Colonic mucosa (tissue), 4 donors: ENCODE results near the gene BICD1. TPM values are rescaled to one million over a fixed set of nuclear protein-coding genes. Genes with fewer than 3 reads are reported as not detected.

ENCODE experiments used
- DNase-seq: peaks from one replicate; pipeline ENCODE4 v3.0.0-alpha.2; 2020
- H3K27ac ChIP-seq: fragments of 200-600 bp; one replicate; pipeline ENCODE4 v1.8.0; 2021
- H3K27me3 ChIP-seq: fragments of 200-600 bp; one replicate; pipeline ENCODE4 v1.8.0; 2021
- H3K36me3 ChIP-seq: fragments of 200-600 bp; one replicate; pipeline ENCODE4 v1.8.0; 2021
- H3K4me1 ChIP-seq: fragments of 200-600 bp; one replicate; pipeline ENCODE4 v1.8.0; 2021; ENCODE audit warnings: mild to moderate bottlenecking
- H3K4me3 ChIP-seq: fragments of 200-600 bp; one replicate; pipeline ENCODE4 v1.8.0; 2021
- H3K9ac ChIP-seq, 2 donors: one replicate each; pipeline ENCODE4 v1.7.0; 2013; ENCODE audit warnings: control low read depth in 2 of 2, low read depth in 2 of 2, low read length in 2 of 2
- H3K9me3 ChIP-seq: fragments of 200-600 bp; one replicate; pipeline ENCODE4 v1.8.0; 2021
- intact Hi-C: fragments of 100-400 bp; cut with DNase I; formaldehyde crosslinking; loops from one replicate; pipeline ENCODE4 v1.14.1; 2022
- total RNA-seq, 2 donors: library from RNA; stranded (reverse); fragmentation: NEBNext Ultra II Directional in 1 of 2; extraction: Animal tissue kit (Norgen Biotek cat#: 25700) in 1 of 2; gene quantifications; one replicate each; pipeline ENCODE4 v1.2.1, GENCODE V29; 2021
- TF ChIP-seq, protein P1 (sequence below): fragments of 200-600 bp; IDR thresholded peaks from one replicate; pipeline ENCODE4 v1.8.0; 2022; ENCODE audit warnings: antibody characterized with exemption, mild to moderate bottlenecking
- donor health status: healthy.
- donor health status: DM: no; HTN: no; CAD: no.
- donor health status: DM: no; HTN: no; CAD: no.

BICD1 gene
- total RNA-seq, 2 donors from 2014 or later, result 4.2 to 5.8 TPM

DNA sequence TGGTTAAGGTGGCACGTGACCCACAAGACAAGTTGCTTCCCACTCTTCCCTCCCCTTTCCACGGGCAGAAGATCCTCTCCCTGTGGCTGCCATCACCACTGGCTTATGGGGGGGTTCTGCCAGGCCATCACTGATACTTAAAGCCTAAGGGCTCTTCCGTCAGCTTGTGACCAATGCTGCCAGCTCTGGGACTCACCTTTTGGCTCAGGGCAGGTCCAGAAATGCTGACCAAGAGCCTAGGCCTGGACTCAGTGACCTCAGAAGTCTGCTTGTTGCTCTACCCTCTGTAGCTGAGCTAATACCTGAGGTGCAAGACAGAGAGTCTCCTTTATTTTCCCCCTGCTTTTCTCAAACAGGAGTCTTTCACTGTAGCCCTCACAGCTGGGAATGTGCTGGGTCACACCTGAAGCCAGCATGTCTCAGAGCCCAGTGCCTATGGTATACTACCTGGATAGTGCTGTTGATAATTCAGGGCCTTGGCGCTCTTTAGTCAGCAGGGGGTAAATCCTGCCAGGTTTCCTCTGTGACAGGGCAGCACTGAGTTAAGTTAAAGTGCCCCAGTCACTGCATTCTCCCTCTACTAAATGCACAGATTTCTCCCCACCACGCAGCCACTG lies 312.4 kb downstream of the BICD1 start:
- Histone ChIP-seq H3K4me3 (no peak overlapping the region), H3K4me1 (no peaks in the 10 kb centered on the region), H3K9ac (no peak overlapping the region), H3K36me3 (no peaks in the 10 kb centered on the region), H3K9me3 (no peaks in the 10 kb centered on the region), H3K27ac (no peak overlapping the region), H3K27me3 (no peaks in the 10 kb centered on the region)
- no peak for DNase-seq
- TF ChIP-seq, protein P1, sequence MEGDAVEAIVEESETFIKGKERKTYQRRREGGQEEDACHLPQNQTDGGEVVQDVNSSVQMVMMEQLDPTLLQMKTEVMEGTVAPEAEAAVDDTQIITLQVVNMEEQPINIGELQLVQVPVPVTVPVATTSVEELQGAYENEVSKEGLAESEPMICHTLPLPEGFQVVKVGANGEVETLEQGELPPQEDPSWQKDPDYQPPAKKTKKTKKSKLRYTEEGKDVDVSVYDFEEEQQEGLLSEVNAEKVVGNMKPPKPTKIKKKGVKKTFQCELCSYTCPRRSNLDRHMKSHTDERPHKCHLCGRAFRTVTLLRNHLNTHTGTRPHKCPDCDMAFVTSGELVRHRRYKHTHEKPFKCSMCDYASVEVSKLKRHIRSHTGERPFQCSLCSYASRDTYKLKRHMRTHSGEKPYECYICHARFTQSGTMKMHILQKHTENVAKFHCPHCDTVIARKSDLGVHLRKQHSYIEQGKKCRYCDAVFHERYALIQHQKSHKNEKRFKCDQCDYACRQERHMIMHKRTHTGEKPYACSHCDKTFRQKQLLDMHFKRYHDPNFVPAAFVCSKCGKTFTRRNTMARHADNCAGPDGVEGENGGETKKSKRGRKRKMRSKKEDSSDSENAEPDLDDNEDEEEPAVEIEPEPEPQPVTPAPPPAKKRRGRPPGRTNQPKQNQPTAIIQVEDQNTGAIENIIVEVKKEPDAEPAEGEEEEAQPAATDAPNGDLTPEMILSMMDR, result no peak
- intact Hi-C loops, result no loop called here

DNA sequence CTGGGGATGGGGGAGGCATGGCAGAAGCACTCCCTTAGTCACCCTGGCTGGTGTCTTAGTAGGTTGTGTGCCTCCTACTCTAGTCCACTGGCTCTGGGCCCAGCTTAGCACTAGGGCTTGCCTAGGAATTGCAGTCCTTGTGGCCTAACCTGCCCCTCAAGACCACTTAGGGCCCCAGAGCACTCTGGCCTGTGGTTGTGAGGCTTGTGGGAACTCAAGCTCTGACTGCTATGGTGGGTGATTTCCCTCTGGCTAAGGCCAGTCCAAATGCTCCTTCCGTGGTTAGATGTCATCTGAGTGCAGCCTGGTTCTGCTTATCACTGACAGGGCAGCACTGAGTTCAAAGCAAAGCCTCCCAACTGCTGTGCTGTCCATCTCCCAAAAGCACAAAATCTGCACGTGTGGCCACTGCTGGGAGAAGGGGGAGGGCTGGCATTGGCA lies 312.9 kb downstream of the BICD1 start:
- Histone ChIP-seq H3K4me3 (no peak overlapping the region), H3K27ac (no peak overlapping the region), H3K9me3 (no peaks in the 10 kb centered on the region), H3K9ac (no peak overlapping the region), H3K27me3 (no peaks in the 10 kb centered on the region), H3K4me1 (no peaks in the 10 kb centered on the region), H3K36me3 (no peaks in the 10 kb centered on the region)
- intact Hi-C loops, result no loop called here
- TF ChIP-seq, protein P1, result no peak
- no peak for DNase-seq

DNA sequence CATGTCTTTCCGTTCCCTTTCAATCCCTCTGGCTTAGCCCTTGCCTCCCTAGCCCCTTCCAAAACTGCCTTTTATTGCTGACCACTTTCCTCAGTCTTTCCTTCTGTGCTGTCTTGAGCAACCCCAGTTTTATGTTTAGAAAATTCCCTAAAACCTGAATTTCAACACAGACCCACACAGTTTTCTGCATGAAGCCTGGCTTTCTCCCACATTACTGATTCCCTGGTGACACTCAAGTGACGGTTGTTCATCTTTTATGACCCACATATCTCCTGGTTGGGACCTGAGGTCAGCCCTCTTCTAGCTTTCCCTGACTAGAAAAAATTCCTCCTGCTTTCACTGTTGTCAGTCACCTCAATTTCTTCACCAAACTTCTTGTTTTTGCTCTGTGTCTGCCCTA lies 313.7 kb downstream of the BICD1 start:
- Histone ChIP-seq H3K4me3 (no peak overlapping the region), H3K9ac (no peak overlapping the region), H3K36me3 (no peaks in the 10 kb centered on the region), H3K27me3 (no peaks in the 10 kb centered on the region), H3K27ac (no peak overlapping the region), H3K9me3 (no peaks in the 10 kb centered on the region), H3K4me1 (no peaks in the 10 kb centered on the region)
- TF ChIP-seq, protein P1, result no peak
- intact Hi-C loops, result no loop called here
- no peak for DNase-seq

DNA sequence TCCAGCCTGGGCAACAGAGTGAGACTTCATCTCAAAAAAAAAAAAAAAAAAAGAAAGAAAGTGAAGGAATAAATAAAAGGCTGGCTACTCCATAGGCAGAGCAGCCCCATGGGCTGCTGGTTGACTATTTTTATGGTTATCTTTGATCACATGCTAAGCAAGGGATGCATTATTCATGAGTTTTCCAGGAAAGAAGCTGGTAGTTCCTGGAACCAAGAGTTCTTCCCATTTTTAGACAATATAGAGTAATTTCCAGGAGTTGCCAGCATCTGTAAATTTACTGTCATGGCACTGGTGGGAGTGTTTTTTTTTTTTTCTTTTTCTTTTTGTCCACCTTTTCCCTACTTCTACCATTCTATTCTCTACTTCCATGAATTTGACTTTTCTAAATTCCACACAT lies 316.9 kb downstream of the BICD1 start:
- TF ChIP-seq, protein P1, result no peak
- no peaks in the 10 kb centered on the region for H3K4me1 ChIP-seq
- intact Hi-C loops, result no loop called here
- no peaks in the 10 kb centered on the region for H3K36me3 ChIP-seq
- H3K27me3 ChIP-seq, result no peaks in the 10 kb centered on the region
- H3K4me3 ChIP-seq, result no peak overlapping the region
- H3K9ac ChIP-seq, result no peak overlapping the region
- H3K9me3 ChIP-seq, result no peaks in the 10 kb centered on the region
- DNase-seq, result no peak
- H3K27ac ChIP-seq, result no peak overlapping the region

DNA sequence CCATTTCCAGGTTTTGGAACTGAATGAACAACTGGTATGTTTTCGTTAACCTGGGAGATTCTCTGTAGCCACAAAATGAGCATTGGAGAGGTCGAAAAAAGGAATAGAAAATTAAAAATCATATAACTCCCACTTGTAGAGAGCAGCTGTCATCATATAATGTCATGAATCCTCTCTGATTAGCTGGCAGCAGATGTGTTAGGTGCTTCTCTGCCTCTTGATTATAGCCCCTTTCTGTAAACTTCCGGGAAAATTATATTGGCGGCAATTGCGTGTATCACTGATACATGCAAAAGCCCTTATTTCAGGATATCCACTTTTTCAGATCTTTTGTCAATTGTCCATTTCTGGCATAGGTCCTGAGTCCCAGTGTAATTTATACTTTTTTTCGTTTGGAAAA lies 324.4 kb downstream of the BICD1 start:
- no peak overlapping the region for H3K4me3 ChIP-seq
- H3K9me3 ChIP-seq, result no peaks in the 10 kb centered on the region
- TF ChIP-seq, protein P1, result no peak
- DNase-seq, result no peak
- intact Hi-C loops, result no loop called here
- no peak overlapping the region for H3K9ac ChIP-seq
- no peaks in the 10 kb centered on the region for H3K4me1 ChIP-seq
- no peak overlapping the region for H3K27ac ChIP-seq
- H3K36me3 ChIP-seq, result no peaks in the 10 kb centered on the region
- no peaks in the 10 kb centered on the region for H3K27me3 ChIP-seq

Other genes starting within 250 kb of the BICD1 start
- gene RESF1, start 147.4 kb upstream of the BICD1 start, total RNA-seq, result 10 to 100 TPM; 20.8 to 34.2 TPM